Measurements from ENCODE around the gene RAB33A.
A peak's percentile ranks its signal among the peaks of the same experiment; 100 is the strongest.

Gene RAB33A

DNA sequence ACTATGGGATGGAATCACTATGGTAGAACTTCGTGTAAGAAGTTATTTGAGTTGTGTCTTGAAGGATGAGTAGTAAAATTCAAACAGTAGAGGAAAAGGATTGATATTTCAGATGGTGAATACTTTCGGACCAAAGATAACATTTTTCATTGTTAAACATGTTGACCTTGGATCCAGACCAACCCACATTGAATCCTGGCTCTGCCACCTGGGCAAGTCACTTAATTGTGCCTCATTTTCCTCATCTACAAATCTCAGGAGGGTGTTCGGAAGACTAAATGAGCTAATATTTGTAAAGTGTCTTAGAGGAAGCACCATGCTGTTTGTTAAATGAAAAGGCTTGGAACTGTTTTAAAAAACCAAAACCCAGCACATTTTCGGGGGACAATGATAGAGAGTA is 4.7 kb upstream of the RAB33A start:
- CTCF ChIA-PET, result interaction anchor here (1.5 kb wide), 1 partner anchor 19 kb away, joined by 4 read pairs; no protein-coding TSS in a partner anchor
- TF ChIP-seq, protein P1, sequence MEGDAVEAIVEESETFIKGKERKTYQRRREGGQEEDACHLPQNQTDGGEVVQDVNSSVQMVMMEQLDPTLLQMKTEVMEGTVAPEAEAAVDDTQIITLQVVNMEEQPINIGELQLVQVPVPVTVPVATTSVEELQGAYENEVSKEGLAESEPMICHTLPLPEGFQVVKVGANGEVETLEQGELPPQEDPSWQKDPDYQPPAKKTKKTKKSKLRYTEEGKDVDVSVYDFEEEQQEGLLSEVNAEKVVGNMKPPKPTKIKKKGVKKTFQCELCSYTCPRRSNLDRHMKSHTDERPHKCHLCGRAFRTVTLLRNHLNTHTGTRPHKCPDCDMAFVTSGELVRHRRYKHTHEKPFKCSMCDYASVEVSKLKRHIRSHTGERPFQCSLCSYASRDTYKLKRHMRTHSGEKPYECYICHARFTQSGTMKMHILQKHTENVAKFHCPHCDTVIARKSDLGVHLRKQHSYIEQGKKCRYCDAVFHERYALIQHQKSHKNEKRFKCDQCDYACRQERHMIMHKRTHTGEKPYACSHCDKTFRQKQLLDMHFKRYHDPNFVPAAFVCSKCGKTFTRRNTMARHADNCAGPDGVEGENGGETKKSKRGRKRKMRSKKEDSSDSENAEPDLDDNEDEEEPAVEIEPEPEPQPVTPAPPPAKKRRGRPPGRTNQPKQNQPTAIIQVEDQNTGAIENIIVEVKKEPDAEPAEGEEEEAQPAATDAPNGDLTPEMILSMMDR (IDR thresholded peaks at IDR 0.05; ENCODE audit: insufficient read depth, low read length, missing control alignments), result no peak
- DNase-seq (ENCODE audit: low read depth, low spot score), result no peak
- H3K4me3 ChIP-seq (ENCODE audit: low read depth, low read length), result peak overlapping the region; percentile 74
- POLR2A ChIA-PET, result no interaction called here

DNA sequence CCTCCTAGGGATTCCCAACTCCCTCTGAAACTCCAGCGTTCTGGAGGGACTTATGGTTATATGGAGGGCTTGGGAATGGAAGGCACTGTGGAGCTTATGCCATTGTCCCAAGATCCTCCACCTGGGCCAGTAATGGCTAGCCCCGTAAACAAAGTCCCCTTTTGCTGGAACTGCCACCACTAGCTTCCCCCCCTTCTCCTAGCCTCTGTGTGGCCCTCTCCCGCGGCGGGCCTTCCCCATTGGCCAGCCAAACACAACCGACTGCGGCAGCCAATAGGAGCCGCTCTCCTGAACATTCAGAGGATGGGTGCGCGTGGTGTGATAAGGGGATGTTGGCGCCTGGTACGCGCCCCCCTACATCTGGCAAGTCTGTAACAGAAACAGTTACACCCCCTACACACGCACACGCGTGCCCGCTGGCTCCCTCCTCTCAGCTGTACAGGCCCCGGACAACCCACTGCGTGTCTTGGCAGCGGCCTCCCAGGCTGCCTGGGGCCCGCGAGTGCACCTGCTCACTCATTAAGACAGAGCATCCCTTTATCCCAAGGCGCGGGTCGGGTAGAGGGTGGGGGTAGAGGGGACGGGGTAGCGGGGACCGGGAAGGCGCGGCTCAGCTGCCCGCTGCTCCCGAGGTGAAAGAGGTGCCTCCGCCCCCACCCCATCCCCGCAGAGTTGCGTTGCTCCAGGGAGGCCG is 863 bp upstream of the RAB33A start:
- no peak for DNase-seq (ENCODE audit: low read depth, low spot score)
- TF ChIP-seq, protein P1 (IDR thresholded peaks at IDR 0.05; ENCODE audit: insufficient read depth, low read length, missing control alignments), result no peak
- POLR2A ChIA-PET, result interaction anchor here (0.6 to 1.1 kb wide), 2 partner anchors 17 to 50 kb away, joined by 3 to 4 read pairs; no protein-coding TSS in a partner anchor
- CTCF ChIA-PET, result interaction anchor here (1.1 to 1.3 kb wide), 2 partner anchors 21 to 110 kb away, joined by 3 to 4 read pairs; no protein-coding TSS in a partner anchor
- H3K4me3 ChIP-seq (ENCODE audit: low read depth, low read length), result peak overlapping the region; percentile 53

DNA sequence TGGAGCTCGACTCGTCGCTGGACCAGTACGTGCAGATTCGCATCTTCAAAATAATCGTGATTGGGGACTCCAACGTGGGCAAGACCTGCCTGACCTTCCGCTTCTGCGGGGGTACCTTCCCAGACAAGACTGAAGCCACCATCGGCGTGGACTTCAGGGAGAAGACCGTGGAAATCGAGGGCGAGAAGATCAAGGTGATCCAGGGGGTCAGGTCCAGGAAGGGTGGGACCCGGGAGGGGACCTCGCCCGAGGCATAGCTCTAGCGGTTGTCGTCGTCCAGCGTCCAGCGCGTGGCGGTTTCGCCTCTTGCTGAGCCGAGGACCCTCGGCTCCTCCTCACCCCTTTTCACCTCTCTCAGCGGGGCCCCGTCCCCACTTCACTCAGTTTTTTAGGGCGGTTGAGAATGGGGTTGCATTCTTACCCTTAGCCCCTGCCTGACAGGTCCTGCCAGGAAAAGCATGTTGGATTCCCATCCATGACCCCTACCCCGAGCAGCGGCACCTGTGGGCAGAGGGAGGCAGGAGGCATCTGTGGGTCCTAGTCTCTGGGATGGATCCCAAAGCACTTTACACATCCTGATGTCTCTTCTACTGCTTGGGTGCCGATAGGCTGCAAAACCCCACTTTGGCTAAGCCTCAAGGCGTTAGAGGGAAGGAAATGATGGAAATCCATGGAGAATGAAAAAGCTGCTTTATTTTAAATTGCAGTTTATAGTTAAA is 524 bp downstream of the RAB33A start:
- CTCF ChIA-PET, result interaction anchor here (1.3 kb wide), 1 partner anchor 19 kb away, joined by 4 read pairs; no protein-coding TSS in a partner anchor
- TF ChIP-seq, protein P1 (IDR thresholded peaks at IDR 0.05; ENCODE audit: insufficient read depth, low read length, missing control alignments), result no peak

DNA sequence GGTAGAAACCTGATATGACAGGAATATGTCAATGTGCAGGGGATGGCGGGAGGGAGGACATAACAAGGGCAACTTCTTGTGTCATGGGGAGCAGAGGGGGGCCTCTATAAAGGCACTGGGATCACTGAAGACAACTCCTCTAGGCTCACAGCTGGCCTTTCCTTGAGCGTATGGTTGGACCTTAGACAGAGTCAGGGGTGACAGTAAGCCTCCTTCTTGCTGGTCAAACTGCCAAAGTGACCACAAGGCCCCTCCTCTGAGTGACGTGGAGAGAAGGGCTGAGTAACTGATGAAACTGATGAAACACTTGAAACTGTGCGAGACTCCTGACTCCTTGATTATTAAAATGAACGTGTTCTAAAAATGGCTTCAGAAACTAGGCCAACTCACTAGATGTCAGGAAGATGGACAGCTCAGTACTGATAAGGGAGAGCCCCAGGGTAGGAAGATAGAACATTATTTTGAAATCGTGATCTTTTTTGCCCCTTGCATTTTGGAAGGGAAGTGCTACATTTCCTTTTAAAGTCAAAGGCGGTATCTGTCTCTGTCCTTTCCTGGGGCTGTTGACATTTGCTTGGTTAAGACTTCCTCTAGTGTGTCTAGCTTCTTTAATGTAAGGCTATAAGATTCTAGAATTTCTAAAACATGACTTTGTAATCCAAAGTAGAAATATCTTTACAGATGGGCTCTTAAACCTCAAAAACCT is 1.6 kb downstream of the RAB33A start:
- H3K4me3 ChIP-seq (ENCODE audit: low read depth, low read length), result no peak overlapping the region
- TF ChIP-seq, protein P1 (IDR thresholded peaks at IDR 0.05; ENCODE audit: insufficient read depth, low read length, missing control alignments), result no peak
- ChIA-PET CTCF (interaction anchor here (0.8 to 1.6 kb wide), 2 partner anchors 19 to 93 kb away, joined by 4 to 6 read pairs; no protein-coding TSS in a partner anchor), POLR2A (no interaction called here)
- no peak for DNase-seq (ENCODE audit: low read depth, low spot score)

More for the DNA sequence above, 524 bp downstream of the RAB33A start:
- peak overlapping the region; percentile 53 for H3K4me3 ChIP-seq (ENCODE audit: low read depth, low read length)
- POLR2A ChIA-PET, result no interaction called here
- no peak for DNase-seq (ENCODE audit: low read depth, low spot score)

DNA sequence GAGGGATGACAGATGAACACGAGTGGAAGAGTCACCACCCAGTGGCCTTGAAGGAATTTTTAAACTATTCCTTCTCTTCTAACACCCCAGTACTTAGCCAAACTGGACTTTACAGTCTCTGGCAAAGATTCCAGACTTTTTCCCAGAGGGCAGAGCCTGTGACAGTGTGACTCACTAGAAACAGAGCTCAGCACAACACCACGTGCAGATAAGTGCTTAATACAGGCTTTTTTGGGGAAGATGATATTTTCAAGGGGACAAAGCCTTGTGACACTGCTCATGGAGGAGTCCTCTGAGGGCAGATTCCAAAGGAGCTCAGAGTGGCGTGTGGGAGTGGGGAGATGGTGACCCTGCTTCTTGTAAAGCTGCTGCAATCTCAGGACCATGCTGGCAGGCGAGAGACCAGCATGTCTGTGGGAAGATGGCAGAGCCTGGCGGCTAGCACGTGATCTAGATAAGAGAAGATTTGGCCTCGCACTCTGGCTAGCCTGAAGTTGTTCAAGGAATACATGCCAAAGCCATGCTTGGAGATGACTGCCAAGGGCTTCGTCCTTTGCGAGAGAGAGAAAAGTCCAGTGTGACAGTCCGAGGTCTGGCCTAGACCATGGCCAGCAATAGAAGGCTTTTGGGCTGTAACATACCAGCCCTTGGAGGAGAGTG is 2.4 kb downstream of the RAB33A start:
- POLR2A ChIA-PET, result interaction anchor here (0.8 kb wide), 1 partner anchor 113 kb away, joined by 5 read pairs; no protein-coding TSS in a partner anchor
- no peak for DNase-seq (ENCODE audit: low read depth, low spot score)
- TF ChIP-seq, protein P1 (IDR thresholded peaks at IDR 0.05; ENCODE audit: insufficient read depth, low read length, missing control alignments), result no peak

More for the DNA sequence above, 2.4 kb downstream of the RAB33A start:
- CTCF ChIA-PET, result interaction anchor here (0.8 to 1.6 kb wide), 2 partner anchors 18 to 94 kb away, joined by 4 to 6 read pairs; no protein-coding TSS in a partner anchor
- H3K4me3 ChIP-seq (ENCODE audit: low read depth, low read length), result no peak overlapping the region

Data from AG04449 (cell line).